Liver (tissue), 9 donors: ENCODE measurements around the gene BTNL8. TPM values are rescaled to one million over a fixed set of nuclear protein-coding genes. Genes with fewer than 3 reads are reported as not detected.
"Not testable (repeated sequence)": the region's sequence is repeated elsewhere in the genome, so short reads cannot be mapped to it uniquely, and the experiment has no call there.

Experiments
- DNase-seq: peaks from one replicate; pipeline ENCODE4 v3.0.0-alpha.2; 2017; ENCODE audit warnings: low spot score
- H3K27ac ChIP-seq, 2 donors: one replicate each; pipeline ENCODE4 v1.7.0; 2013; ENCODE audit warnings: inconsistent platforms in 2 of 2, low read length in 2 of 2, control low read depth in 1 of 2, low read depth in 1 of 2, mild to moderate bottlenecking in 1 of 2
- H3K27me3 ChIP-seq, 4 donors: one replicate each; pipeline versions ENCODE4 v1.6.1 to v1.7.0; 2013; ENCODE audit warnings: low read length in 3 of 4, inconsistent platforms in 1 of 4, mild to moderate bottlenecking in 1 of 4, moderate library complexity in 1 of 4; ENCODE audit not compliant: control insufficient read depth in 4 of 4, insufficient read depth in 4 of 4
- H3K36me3 ChIP-seq, 4 donors: one replicate each; pipeline versions ENCODE4 v1.6.1 to v1.7.0; 2013; ENCODE audit warnings: low read length in 3 of 4, mild to moderate bottlenecking in 3 of 4, low read depth in 1 of 4, moderate library complexity in 1 of 4; ENCODE audit not compliant: control insufficient read depth in 4 of 4, insufficient read depth in 3 of 4
- H3K4me1 ChIP-seq, 4 donors: one replicate each; pipeline versions ENCODE4 v1.6.1 to v1.7.0; 2013; ENCODE audit warnings: low read length in 3 of 4, mild to moderate bottlenecking in 3 of 4, moderate library complexity in 1 of 4; ENCODE audit not compliant: control insufficient read depth in 4 of 4, insufficient read depth in 4 of 4
- H3K4me3 ChIP-seq, 3 donors: one replicate each; pipeline versions ENCODE4 v1.6.1 to v1.7.0; 2013; ENCODE audit warnings: low read length in 3 of 3, control low read depth in 1 of 3, low read depth in 1 of 3, mild to moderate bottlenecking in 1 of 3
- H3K9ac ChIP-seq, 2 donors: one replicate each; pipeline ENCODE4 v1.7.0; 2013; ENCODE audit warnings: low read length in 2 of 2, mild to moderate bottlenecking in 2 of 2, moderate library complexity in 2 of 2, control low read depth in 1 of 2, low read depth in 1 of 2
- H3K9me3 ChIP-seq, 4 donors: one replicate each; pipeline versions ENCODE4 v1.6.1 to v1.7.0; 2013; ENCODE audit warnings: low read length in 3 of 4; ENCODE audit not compliant: control insufficient read depth in 4 of 4
- EGR1 ChIP-seq, 2 donors: IDR thresholded peaks; 2 replicates each; pipeline ENCODE4 v1.6.1; 2016 to 2018; ENCODE audit warnings: antibody characterized with exemption in 2 of 2, low read depth in 2 of 2
- FOXA1 ChIP-seq: IDR thresholded peaks from 2 replicates; pipeline ENCODE4 v1.6.1; 2016; ENCODE audit warnings: antibody characterized with exemption
- FOXA2 ChIP-seq: IDR thresholded peaks from 2 replicates; pipeline ENCODE4 v1.6.1; 2016; ENCODE audit warnings: antibody characterized with exemption
- GABPA ChIP-seq, 2 donors: IDR thresholded peaks in 1 of 2; conservative IDR thresholded peaks in 1 of 2; 2 replicates each; pipeline ENCODE4 v1.6.1; 2016; ENCODE audit warnings: antibody characterized with exemption in 2 of 2, mild to moderate bottlenecking in 1 of 2, moderate library complexity in 1 of 2
- HNF4A ChIP-seq, 2 donors: conservative IDR thresholded peaks; 2 replicates each; pipeline ENCODE4 v1.6.1; 2016; ENCODE audit warnings: antibody characterized with exemption in 2 of 2, mild to moderate bottlenecking in 2 of 2
- HNF4G ChIP-seq: IDR thresholded peaks from 2 replicates; pipeline ENCODE4 v1.6.1; 2016; ENCODE audit warnings: antibody characterized with exemption
- JUND ChIP-seq, 2 donors: IDR thresholded peaks; 2 replicates each; pipeline ENCODE4 v1.6.1; 2016; ENCODE audit warnings: antibody characterized with exemption in 2 of 2
- NR2F2 ChIP-seq: IDR thresholded peaks from 2 replicates; pipeline ENCODE4 v1.6.1; 2016; ENCODE audit warnings: antibody characterized with exemption
- RAD21 ChIP-seq, 2 donors: IDR thresholded peaks; 2 replicates each; pipeline ENCODE4 v1.6.1; 2016; ENCODE audit warnings: antibody characterized with exemption in 2 of 2, mild to moderate bottlenecking in 2 of 2
- RXRA ChIP-seq, 2 donors: IDR thresholded peaks; 2 replicates each; pipeline ENCODE4 v1.6.1; 2017 to 2018; ENCODE audit warnings: antibody characterized with exemption in 2 of 2, mild to moderate bottlenecking in 1 of 2
- SP1 ChIP-seq: IDR thresholded peaks from 2 replicates; pipeline ENCODE4 v1.6.1; 2018; ENCODE audit warnings: antibody characterized with exemption, mild to moderate bottlenecking
- TAF1 ChIP-seq: conservative IDR thresholded peaks from 2 replicates; pipeline ENCODE4 v1.6.1; 2016; ENCODE audit warnings: antibody characterized with exemption, mild to moderate bottlenecking
- YY1 ChIP-seq: IDR thresholded peaks from 2 replicates; pipeline ENCODE4 v1.6.1; 2016; ENCODE audit warnings: antibody characterized with exemption, mild to moderate bottlenecking
- WGBS: extraction: QIAGEN DNeasy Blood & Tissue Kit; methylation state at CpG from one replicate; pipeline ENCODE4 v1.1.7; 2013; 5-methylcytosine and 5-hydroxymethylcytosine counted together
- polyA plus RNA-seq, 2 donors: library from polyadenylated mRNA; stranded (reverse) in 1 of 2; unstranded in 1 of 2; fragments of 200-250 nt in 1 of 2; fragments of >200 nt in 1 of 2; fragmentation: Nextera tagmentation in 1 of 2; extraction: Ambion mirVana in 1 of 2; gene quantifications; one replicate each; pipeline versions ENCODE4 v1.2.1 to v1.2.3, GENCODE V29; 2013 to 2015
- total RNA-seq, 2 donors: library from RNA; depleted of rRNA; stranded (reverse); fragments of >200 nt; gene quantifications; one replicate each; pipeline ENCODE4 v1.2.3, GENCODE V29; 2014
- TF ChIP-seq, protein P1 (sequence below): fragments of 150-350 bp; IDR thresholded peaks from 2 replicates; pipeline ENCODE4 v1.5.1; 2017; ENCODE audit warnings: improper control_type of control experiment, low read depth, low read length; ENCODE audit not compliant: missing input control
- TF ChIP-seq, protein P2 (sequence below): IDR thresholded peaks from 2 replicates; pipeline ENCODE4 v1.6.1; 2016; ENCODE audit warnings: antibody characterized with exemption
- TF ChIP-seq, protein P3 (sequence below): IDR thresholded peaks from 2 replicates; pipeline ENCODE4 v1.6.1; 2016; ENCODE audit warnings: antibody characterized with exemption
- TF ChIP-seq, protein P4 (sequence below): IDR thresholded peaks from 2 replicates; pipeline ENCODE4 v1.6.1; 2016; ENCODE audit warnings: antibody characterized with exemption
- TF ChIP-seq, protein P5 (sequence below): IDR thresholded peaks from 2 replicates; pipeline ENCODE4 v1.6.1; 2016; ENCODE audit warnings: antibody characterized with exemption, mild to moderate bottlenecking
- donor health status: healthy.
- donor health status: healthy.
- donor health status: healthy.
- donor health status: healthy.
- donor health status: healthy.

The BTNL8 gene
- total and polyA plus RNA-seq, 4 donors: 0.14 to 0.67 (median 0.56) TPM

DNA sequence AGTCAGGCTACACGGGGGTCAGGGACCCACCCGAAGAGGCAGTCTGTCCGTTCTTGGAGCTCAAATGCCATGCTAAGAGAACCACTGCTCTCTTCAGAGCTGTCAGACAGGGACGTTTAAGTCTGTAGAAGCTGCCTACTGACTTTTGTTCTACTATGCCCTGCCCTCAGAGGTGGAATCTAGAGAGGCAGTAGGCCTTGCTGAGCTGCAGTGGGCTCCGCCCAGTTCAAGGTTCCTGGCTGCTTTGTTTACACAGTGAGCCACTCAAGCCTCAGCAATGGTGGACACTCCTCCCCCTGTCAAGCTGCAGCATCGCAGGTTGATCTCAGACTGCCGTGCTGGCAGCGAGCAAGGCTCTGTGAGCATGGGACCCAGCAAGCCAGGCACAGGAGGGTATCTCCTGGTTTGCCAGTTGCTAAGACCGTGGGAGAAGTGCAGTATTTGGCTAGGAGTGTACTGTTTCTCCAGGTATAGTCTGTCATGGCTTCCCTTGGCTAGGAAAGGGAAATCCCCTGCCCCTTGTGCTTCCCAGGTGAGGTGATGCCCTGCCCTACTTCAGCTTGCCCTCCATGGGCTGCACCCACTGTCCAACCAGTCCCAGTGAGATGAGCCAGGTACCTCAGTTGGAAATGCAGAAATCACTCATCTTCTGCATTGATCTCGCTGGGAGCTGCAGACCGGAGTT lies 13.0 kb upstream of the BTNL8 start:
- DNase-seq, H3K4me3 ChIP-seq, H3K27ac ChIP-seq, H3K4me1 ChIP-seq, H3K36me3 ChIP-seq, H3K9ac ChIP-seq, H3K27me3 ChIP-seq, H3K9me3 ChIP-seq: not testable (repeated sequence)
- TF ChIP-seq HNF4A (conservative IDR thresholded peaks at IDR 0.05) (peak; percentile 29 to 36), FOXA2 (peak; percentile 77), YY1 (peak; percentile 50), FOXA1 (peak; percentile 38), SP1 (peak; percentile 44)
- WGBS: 59% methylated on average over 11 of the region's 11 CpGs

DNA sequence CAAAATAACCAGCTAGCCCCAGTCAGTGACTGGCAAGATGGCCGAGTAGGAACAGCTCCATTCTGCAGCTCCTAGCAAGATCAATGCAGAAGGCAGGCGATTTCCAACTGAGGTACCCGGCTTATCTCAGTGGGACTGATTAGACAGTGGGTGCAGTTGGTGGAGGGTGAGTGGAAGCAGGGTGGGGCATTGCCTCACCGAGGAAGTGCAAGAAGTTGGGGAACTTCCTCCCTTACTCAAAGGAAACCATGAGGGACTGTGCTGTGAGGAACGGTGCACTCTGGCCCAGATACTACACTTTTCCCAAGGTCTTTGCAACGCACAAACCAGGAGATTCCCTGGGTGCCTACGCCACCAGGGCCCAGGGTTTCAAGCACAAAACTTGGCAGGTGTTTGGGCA lies 9.6 kb upstream of the BTNL8 start:
- no peak overlapping the region for H3K27ac ChIP-seq

DNA sequence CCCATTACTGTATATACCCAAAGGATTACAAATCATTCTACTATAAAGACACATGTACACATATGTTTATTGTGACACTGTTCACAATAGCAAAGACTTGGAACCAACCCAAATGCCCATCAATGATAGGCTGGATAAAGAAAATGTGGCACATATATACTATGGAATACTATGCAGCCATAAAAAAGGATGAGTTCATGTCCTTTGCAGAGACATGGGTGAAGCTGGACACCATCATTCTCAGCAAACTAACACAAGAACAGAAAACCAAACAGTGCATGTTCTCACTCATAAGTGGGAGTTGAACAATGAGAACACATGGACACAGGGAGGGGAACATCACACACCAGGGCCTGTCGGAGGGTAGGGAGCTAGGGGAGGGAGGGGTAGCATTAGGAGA lies 3.6 kb upstream of the BTNL8 start:
- DNase-seq, H3K4me1 ChIP-seq, H3K9me3 ChIP-seq, H3K9ac ChIP-seq, H3K36me3 ChIP-seq, H3K27ac ChIP-seq, H3K27me3 ChIP-seq, H3K4me3 ChIP-seq: not testable (repeated sequence)
- WGBS: 93% methylated on average over 1 of the region's 1 CpG

More for the DNA sequence above, 9.6 kb upstream of the BTNL8 start:
- DNase-seq: no peak
- Histone ChIP-seq H3K27me3 (no peaks in the 10 kb centered on the region), H3K4me1 (peaks cover 0 to 4% (median 0%) of the 10 kb centered on the region in 4 donors), H3K9me3 (no peaks in the 10 kb centered on the region), H3K36me3 (no peaks in the 10 kb centered on the region), H3K9ac (no peak overlapping the region), H3K4me3 (no peak overlapping the region)
- WGBS: 70% methylated on average over 7 of the region's 7 CpGs
- TF ChIP-seq, protein P1, sequence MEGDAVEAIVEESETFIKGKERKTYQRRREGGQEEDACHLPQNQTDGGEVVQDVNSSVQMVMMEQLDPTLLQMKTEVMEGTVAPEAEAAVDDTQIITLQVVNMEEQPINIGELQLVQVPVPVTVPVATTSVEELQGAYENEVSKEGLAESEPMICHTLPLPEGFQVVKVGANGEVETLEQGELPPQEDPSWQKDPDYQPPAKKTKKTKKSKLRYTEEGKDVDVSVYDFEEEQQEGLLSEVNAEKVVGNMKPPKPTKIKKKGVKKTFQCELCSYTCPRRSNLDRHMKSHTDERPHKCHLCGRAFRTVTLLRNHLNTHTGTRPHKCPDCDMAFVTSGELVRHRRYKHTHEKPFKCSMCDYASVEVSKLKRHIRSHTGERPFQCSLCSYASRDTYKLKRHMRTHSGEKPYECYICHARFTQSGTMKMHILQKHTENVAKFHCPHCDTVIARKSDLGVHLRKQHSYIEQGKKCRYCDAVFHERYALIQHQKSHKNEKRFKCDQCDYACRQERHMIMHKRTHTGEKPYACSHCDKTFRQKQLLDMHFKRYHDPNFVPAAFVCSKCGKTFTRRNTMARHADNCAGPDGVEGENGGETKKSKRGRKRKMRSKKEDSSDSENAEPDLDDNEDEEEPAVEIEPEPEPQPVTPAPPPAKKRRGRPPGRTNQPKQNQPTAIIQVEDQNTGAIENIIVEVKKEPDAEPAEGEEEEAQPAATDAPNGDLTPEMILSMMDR: no peak
- TF ChIP-seq NR2F2: no peak
- TF ChIP-seq YY1: no peak
- TF ChIP-seq, protein P2, sequence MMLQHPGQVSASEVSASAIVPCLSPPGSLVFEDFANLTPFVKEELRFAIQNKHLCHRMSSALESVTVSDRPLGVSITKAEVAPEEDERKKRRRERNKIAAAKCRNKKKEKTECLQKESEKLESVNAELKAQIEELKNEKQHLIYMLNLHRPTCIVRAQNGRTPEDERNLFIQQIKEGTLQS: no peak
- no peak for TF ChIP-seq TAF1
- TF ChIP-seq, protein P3, sequence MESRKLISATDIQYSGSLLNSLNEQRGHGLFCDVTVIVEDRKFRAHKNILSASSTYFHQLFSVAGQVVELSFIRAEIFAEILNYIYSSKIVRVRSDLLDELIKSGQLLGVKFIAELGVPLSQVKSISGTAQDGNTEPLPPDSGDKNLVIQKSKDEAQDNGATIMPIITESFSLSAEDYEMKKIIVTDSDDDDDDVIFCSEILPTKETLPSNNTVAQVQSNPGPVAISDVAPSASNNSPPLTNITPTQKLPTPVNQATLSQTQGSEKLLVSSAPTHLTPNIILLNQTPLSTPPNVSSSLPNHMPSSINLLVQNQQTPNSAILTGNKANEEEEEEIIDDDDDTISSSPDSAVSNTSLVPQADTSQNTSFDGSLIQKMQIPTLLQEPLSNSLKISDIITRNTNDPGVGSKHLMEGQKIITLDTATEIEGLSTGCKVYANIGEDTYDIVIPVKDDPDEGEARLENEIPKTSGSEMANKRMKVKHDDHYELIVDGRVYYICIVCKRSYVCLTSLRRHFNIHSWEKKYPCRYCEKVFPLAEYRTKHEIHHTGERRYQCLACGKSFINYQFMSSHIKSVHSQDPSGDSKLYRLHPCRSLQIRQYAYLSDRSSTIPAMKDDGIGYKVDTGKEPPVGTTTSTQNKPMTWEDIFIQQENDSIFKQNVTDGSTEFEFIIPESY: no peak
- no peak for TF ChIP-seq FOXA1
- TF ChIP-seq HNF4G: no peak
- TF ChIP-seq, protein P4, sequence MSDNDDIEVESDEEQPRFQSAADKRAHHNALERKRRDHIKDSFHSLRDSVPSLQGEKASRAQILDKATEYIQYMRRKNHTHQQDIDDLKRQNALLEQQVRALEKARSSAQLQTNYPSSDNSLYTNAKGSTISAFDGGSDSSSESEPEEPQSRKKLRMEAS: no peak
- no peak for TF ChIP-seq GABPA (IDR thresholded peaks at IDR 0.05 in 1 of 2, conservative IDR thresholded peaks at IDR 0.05 in 1 of 2)
- TF ChIP-seq HNF4A (conservative IDR thresholded peaks at IDR 0.05): no peak
- no peak for TF ChIP-seq RXRA (IDR thresholded peaks at IDR 0.05)
- TF ChIP-seq, protein P5, sequence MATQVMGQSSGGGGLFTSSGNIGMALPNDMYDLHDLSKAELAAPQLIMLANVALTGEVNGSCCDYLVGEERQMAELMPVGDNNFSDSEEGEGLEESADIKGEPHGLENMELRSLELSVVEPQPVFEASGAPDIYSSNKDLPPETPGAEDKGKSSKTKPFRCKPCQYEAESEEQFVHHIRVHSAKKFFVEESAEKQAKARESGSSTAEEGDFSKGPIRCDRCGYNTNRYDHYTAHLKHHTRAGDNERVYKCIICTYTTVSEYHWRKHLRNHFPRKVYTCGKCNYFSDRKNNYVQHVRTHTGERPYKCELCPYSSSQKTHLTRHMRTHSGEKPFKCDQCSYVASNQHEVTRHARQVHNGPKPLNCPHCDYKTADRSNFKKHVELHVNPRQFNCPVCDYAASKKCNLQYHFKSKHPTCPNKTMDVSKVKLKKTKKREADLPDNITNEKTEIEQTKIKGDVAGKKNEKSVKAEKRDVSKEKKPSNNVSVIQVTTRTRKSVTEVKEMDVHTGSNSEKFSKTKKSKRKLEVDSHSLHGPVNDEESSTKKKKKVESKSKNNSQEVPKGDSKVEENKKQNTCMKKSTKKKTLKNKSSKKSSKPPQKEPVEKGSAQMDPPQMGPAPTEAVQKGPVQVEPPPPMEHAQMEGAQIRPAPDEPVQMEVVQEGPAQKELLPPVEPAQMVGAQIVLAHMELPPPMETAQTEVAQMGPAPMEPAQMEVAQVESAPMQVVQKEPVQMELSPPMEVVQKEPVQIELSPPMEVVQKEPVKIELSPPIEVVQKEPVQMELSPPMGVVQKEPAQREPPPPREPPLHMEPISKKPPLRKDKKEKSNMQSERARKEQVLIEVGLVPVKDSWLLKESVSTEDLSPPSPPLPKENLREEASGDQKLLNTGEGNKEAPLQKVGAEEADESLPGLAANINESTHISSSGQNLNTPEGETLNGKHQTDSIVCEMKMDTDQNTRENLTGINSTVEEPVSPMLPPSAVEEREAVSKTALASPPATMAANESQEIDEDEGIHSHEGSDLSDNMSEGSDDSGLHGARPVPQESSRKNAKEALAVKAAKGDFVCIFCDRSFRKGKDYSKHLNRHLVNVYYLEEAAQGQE: no peak
- TF ChIP-seq RAD21 (IDR thresholded peaks at IDR 0.05): no peak
- TF ChIP-seq EGR1 (IDR thresholded peaks at IDR 0.05; ENCODE audit: low read depth in 2 of 2): no peak
- TF ChIP-seq FOXA2: no peak
- TF ChIP-seq SP1: no peak
- no peak for TF ChIP-seq JUND (IDR thresholded peaks at IDR 0.05)
